Gastrocnemius medialis (tissue), 4 donors: ENCODE results near the gene REEP1. TPM values are rescaled to one million over a fixed set of nuclear protein-coding genes. Genes with fewer than 3 reads are reported as not detected.
A peak's percentile ranks its signal among the peaks of the same experiment; 100 is the strongest.

Experiments
- ATAC-seq, 2 donors: fragments of 150-250 bp; one replicate each; pipeline ENCODE4 v1.9.1; 2016
- DNase-seq, 2 donors: peaks; one replicate each; pipeline ENCODE4 v3.0.0-alpha.2; 2019
- H3K27ac ChIP-seq, 4 donors: fragments of 200-600 bp; sonication (generic); 1 replicate in 1 of 4; 2 replicates in 3 of 4; pipeline ENCODE4 v1.5.1; 2016 to 2018; ENCODE audit warnings: mild to moderate bottlenecking in 2 of 4, moderate library complexity in 1 of 4
- H3K27me3 ChIP-seq, 3 donors: fragments of 200-600 bp; sonication (generic) in 2 of 3; 1 replicate in 1 of 3; 2 replicates in 2 of 3; pipeline versions ENCODE4 v1.5.1 to v1.6.0; 2016 to 2019; ENCODE audit warnings: mild to moderate bottlenecking in 1 of 3, moderate library complexity in 1 of 3
- H3K36me3 ChIP-seq, 2 donors: fragments of 200-600 bp; sonication (generic) in 1 of 2; one replicate each; pipeline ENCODE4 v1.5.1; 2017 to 2018
- H3K4me1 ChIP-seq, 2 donors: fragments of 200-600 bp; sonication (generic) in 1 of 2; one replicate each; pipeline ENCODE4 v1.5.1; 2016 to 2017; ENCODE audit warnings: mild to moderate bottlenecking in 2 of 2
- H3K4me3 ChIP-seq, 4 donors: fragments of 200-600 bp; sonication (generic) in 3 of 4; 1 replicate in 1 of 4; 2 replicates in 3 of 4; pipeline ENCODE4 v1.5.1; 2016 to 2019; ENCODE audit warnings: mild to moderate bottlenecking in 2 of 4
- H3K9me3 ChIP-seq, 3 donors: fragments of 200-600 bp; sonication (generic) in 2 of 3; 1 replicate in 1 of 3; 2 replicates in 2 of 3; pipeline ENCODE4 v1.5.1; 2016 to 2019
- POLR2A ChIP-seq, 2 donors: fragments of 450-650 bp; IDR thresholded peaks; one replicate each; pipeline ENCODE4 v1.6.1; 2017; ENCODE audit warnings: antibody characterized with exemption in 2 of 2, mild to moderate bottlenecking in 2 of 2, moderate library complexity in 2 of 2
- in situ Hi-C, 4 donors: fragments of 200-750 bp; cut with MboI; loops; one replicate each; pipeline versions ENCODE4 v1.15.0 to v1.8.0; 2017; ENCODE audit warnings: low sequenced_read_pairs in 4 of 4
- intact Hi-C: fragments of 100-400 bp; cut with DNase I; formaldehyde crosslinking; loops from one replicate; pipeline ENCODE4 v1.15.1; 2023; ENCODE audit warnings: low total_unique reads
- total RNA-seq, 4 donors: library from RNA; depleted of rRNA; stranded (reverse); fragments of >200 nt; gene quantifications; one replicate each; pipeline versions ENCODE4 v1.1.0 to v1.2.3, GENCODE V29; 2016
- TF ChIP-seq, protein P1 (sequence below), 5 experiments: fragments of 450-650 bp in 3 of 5; fragments of 200-600 bp in 2 of 5; sonication (generic) in 2 of 5; IDR thresholded peaks in 4 of 5; conservative IDR thresholded peaks in 1 of 5; 1 replicate in 4 of 5; 2 replicates in 1 of 5; pipeline ENCODE4 v1.5.1; 2016 to 2019; ENCODE audit warnings: antibody characterized with exemption in 5 of 5, mild to moderate bottlenecking in 3 of 5, moderate library complexity in 3 of 5

REEP1 gene
- total RNA-seq, 4 donors from 2014 or later, result 4.2 to 16.0 (median 6.3) TPM

DNA sequence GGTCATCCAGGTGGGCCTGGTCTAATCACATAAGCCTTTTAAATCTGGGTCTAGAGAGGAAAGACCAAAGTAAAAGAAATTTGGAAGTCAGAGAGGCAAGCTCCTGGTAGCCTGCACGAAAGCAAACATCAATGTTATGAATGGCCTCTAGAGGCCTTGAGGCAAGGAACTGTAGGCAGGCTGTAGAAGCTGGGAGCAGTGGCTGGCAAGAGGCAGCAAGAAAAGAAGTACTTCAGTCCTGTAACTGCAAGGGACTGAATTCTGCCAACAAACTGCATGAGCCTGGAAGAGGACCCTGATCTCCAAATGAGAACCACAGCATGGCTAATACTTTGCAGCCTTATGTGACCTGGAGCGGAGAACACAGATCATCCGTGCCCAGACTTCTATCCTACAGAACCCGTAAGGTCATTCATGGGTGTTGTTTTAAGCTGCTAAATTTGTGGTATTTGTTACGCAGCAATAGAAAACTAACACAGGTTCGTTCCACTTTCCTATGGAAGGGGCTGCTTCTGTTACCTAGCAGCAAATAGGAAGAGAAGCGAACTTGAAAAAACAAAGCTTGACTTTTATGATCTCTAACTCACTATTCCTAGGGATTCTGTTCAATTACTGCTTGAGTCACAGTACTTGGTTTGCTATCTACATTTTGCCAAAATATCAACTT, 143.4 kb downstream of the REEP1 start:
- Histone ChIP-seq H3K4me1 (peaks cover 57 to 61% of the 10 kb centered on the region in 2 donors), H3K36me3 (no peaks in the 10 kb centered on the region), H3K27ac (peak overlapping the region; percentile 95 to 100 (median 98)), H3K4me3 (peak overlapping the region; percentile 80 to 99 (median 88)), H3K9me3 (no peaks in the 10 kb centered on the region), H3K27me3 (no peaks in the 10 kb centered on the region)
- intact Hi-C loops (no loop called here), in situ Hi-C loops (loop anchor here in 1 of 4 donors (25.0 kb wide), 1 partner anchor 832 kb away; the partner anchor contains the start of genes ELMOD3 and RETSAT)
- no peak for TF ChIP-seq POLR2A (IDR thresholded peaks at IDR 0.05)
- TF ChIP-seq, protein P1, sequence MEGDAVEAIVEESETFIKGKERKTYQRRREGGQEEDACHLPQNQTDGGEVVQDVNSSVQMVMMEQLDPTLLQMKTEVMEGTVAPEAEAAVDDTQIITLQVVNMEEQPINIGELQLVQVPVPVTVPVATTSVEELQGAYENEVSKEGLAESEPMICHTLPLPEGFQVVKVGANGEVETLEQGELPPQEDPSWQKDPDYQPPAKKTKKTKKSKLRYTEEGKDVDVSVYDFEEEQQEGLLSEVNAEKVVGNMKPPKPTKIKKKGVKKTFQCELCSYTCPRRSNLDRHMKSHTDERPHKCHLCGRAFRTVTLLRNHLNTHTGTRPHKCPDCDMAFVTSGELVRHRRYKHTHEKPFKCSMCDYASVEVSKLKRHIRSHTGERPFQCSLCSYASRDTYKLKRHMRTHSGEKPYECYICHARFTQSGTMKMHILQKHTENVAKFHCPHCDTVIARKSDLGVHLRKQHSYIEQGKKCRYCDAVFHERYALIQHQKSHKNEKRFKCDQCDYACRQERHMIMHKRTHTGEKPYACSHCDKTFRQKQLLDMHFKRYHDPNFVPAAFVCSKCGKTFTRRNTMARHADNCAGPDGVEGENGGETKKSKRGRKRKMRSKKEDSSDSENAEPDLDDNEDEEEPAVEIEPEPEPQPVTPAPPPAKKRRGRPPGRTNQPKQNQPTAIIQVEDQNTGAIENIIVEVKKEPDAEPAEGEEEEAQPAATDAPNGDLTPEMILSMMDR (IDR thresholded peaks at IDR 0.05 in 4 of 5, conservative IDR thresholded peaks at IDR 0.05 in 1 of 5), result no peak
- no peak for DNase-seq
- no peak for ATAC-seq

DNA sequence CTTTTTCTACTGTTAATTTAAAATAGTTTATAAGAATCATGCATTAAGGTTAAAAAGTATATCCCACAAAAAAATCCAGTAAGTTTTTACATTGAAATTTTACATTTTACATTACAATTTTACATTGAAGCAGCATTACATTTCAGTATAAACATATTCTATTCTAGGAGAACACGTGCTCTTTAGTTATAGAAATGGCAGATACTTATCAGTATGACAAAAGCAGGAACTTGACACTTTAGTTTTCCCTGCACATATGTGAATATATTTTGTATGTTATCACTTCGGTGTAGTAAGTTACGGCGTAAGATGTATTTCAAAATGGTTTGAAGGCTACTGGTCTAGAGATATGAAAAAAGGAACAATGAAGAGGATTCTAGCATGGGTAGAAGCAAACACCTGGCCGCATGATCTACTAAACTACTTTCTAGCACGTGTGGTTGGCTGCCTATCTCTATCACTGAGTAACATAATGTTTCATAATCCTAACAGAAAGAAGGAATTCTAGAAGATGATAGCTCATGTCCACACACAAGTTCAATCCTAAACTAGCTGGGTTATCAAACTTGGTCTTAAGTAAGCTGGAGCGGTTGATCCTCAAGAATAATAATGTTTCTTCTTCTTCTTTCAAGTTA, 147.5 kb downstream of the REEP1 start:
- no peak for DNase-seq
- H3K9me3 ChIP-seq, result no peaks in the 10 kb centered on the region
- H3K27me3 ChIP-seq, result no peaks in the 10 kb centered on the region
- peaks cover 73 to 84% of the 10 kb centered on the region in 2 donors for H3K4me1 ChIP-seq
- H3K4me3 ChIP-seq, result no peak overlapping the region
- H3K36me3 ChIP-seq, result no peaks in the 10 kb centered on the region
- peak overlapping the region; percentile 52 to 100 (median 54) for H3K27ac ChIP-seq
- in situ Hi-C loops, result loop anchor here in 1 of 4 donors (25.0 kb wide), 1 partner anchor 828 kb away; the partner anchor contains the start of genes ELMOD3 and RETSAT
- intact Hi-C loops, result no loop called here
- ATAC-seq, result no peak
- TF ChIP-seq POLR2A (IDR thresholded peaks at IDR 0.05), result no peak
- TF ChIP-seq, protein P1 (IDR thresholded peaks at IDR 0.05 in 4 of 5, conservative IDR thresholded peaks at IDR 0.05 in 1 of 5), result no peak

DNA sequence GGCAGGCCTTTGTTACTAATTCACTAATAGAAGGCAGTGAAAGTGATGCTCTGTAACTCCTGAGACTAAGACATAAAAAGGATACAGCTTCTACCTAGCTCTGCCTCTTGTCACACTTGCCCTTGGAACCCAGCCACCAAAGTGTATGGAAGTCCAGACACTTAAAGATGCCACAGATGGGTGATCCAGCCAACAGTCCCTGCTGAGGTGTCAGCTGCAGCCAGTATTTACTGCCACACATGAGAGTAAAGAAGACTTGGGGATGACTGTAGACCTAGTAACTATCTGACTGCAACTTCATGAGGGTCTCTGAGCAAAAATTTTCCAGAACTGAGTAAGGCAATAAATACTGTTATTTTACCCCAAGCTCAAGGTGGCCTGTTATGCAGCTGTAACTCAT, 151.0 kb downstream of the REEP1 start:
- Histone ChIP-seq H3K4me3 (no peak overlapping the region), H3K27ac (peak overlapping the region; percentile 72 to 80 (median 74)), H3K9me3 (no peaks in the 10 kb centered on the region), H3K4me1 (peaks cover 64 to 74% of the 10 kb centered on the region in 2 donors), H3K27me3 (no peaks in the 10 kb centered on the region), H3K36me3 (no peaks in the 10 kb centered on the region)
- ATAC-seq (no peak), DNase-seq (no peak)
- in situ Hi-C loops (loop anchor here in 1 of 4 donors (25.0 kb wide), 1 partner anchor 824 kb away; the partner anchor contains the start of genes ELMOD3 and RETSAT), intact Hi-C loops (loop anchor here (1.0 kb wide), 1 partner anchor 45 kb away; no protein-coding TSS in a partner anchor)
- TF ChIP-seq, protein P1 (IDR thresholded peaks at IDR 0.05 in 4 of 5, conservative IDR thresholded peaks at IDR 0.05 in 1 of 5), result no peak
- no peak for TF ChIP-seq POLR2A (IDR thresholded peaks at IDR 0.05)

DNA sequence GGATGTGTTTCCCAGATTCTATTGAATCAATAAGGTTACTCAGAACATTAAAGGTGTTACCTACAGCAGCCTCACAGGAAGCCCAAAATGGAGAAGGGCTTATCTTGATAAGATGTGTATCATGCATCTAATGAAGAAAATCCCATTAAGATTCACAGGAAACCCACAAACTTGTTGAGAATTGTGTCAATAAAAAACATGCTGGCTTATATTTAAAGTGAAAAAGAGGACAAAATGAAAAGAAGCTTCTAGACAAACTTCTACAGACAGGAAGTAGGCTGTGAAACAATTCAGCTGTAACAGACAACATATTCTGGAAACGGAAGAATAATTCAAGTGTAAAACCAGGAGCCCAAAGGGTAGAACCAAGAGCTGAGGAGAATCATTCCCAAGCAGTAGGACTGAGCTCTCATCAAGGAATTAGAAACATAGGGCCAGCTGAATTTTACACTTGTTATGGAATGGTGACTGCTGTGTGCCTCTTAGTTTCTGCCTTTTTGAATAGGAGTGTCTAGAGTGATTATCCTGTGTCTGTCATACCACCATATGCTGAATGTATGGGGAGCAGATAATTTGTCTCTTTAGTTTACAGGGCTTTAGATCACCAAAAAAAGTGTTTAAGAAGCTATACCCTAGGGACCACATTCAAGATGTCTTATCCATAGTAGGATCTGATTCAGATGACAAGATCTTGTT, 151.8 kb downstream of the REEP1 start:
- in situ Hi-C loops (loop anchor here in 1 of 4 donors (25.0 kb wide), 1 partner anchor 823 kb away; the partner anchor contains the start of genes ELMOD3 and RETSAT), intact Hi-C loops (loop anchor here (1.0 kb wide), 1 partner anchor 44 kb away; no protein-coding TSS in a partner anchor)
- ATAC-seq (no peak), DNase-seq (no peak)
- Histone ChIP-seq H3K27me3 (no peaks in the 10 kb centered on the region), H3K27ac (peak overlapping the region; percentile 72 to 80 (median 74)), H3K4me1 (peaks cover 56 to 69% of the 10 kb centered on the region in 2 donors), H3K36me3 (peaks cover 0 to 5% of the 10 kb centered on the region in 2 donors), H3K9me3 (no peaks in the 10 kb centered on the region), H3K4me3 (no peak overlapping the region)
- no peak for TF ChIP-seq POLR2A (IDR thresholded peaks at IDR 0.05)
- TF ChIP-seq, protein P1 (IDR thresholded peaks at IDR 0.05 in 4 of 5, conservative IDR thresholded peaks at IDR 0.05 in 1 of 5), result no peak
